ENCODE results near the gene MGAT4C.
"Not testable (repeated sequence)": the region's sequence is repeated elsewhere in the genome, so short reads cannot be mapped to it uniquely, and the experiment has no call there.

Gene MGAT4C

DNA sequence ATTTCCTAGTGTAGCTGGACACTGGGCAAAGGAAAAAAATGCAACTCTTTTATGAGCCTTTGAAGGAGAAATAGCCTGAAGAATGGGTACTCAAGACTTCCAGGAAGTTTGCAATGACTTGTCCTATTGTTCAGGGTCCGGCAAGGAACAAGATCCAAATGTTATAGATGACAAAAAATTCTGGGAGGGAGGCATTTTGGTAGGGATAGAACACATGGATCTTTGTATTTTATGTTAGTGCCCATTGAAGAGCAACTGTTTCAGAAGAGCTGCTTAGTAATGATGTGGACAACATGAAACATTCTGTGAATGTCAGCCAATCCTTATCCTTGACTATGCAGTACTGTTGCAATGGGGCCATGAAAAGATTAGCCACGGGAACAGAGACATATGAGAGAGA lies 138.0 kb downstream of the MGAT4C start:
- DNase-seq = no peak

DNA sequence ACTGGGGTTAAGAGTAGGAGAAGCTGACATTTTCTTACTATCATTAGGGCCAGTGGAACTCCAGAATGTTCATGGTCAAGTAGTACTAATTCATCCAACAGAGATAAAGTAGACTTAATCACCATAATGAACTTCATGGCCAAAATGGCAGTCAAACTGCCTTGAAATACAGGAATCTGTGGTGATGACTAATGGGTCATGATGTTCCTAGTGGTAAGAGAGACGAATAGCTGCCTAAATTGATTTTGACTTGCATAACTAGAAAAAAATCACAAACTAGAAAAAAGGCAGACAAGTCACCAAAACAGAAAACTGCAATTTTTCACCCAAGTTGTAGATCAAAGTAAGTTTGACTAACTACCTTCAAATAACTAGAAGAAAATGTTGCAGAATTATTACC lies 138.5 kb downstream of the MGAT4C start:
- DNase-seq = no peak

DNA sequence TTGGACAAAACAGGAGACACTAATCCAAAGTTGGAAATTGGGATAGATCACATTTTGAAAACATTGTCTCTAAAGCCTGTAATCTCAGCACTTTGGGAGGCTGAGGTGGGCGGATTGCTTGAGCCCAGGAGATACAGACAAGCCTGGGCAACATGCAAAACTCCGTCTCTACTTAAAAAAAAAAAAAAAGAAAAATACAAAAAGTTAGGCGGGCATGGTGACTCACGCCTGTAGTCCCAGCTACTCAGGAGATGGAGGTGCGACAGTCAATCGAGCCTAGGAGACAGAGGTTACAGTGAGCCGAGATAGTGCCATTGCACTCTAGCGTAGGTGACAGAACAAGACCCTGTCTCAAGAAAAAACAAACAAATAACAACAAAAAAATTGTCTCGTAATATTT lies 152.1 kb downstream of the MGAT4C start:
- no peak for DNase-seq

DNA sequence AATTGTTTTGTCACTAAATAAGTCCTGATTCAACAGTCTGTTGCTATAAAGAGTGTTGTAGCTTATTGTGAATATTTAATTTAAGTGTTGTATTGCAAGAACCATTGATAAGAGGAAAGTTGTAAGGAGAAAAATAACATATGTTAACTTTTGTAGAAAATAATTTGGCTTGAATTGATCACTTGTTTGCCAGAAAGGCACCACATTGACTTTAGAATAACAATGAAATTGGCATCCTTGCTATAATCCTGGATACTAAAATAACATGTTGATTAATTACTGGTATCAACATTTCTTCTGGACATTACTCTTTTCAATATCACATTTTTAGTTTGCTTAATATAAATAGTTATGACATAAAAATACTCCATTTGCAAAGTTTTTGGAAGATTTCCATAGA lies 159.0 kb downstream of the MGAT4C start:
- DNase-seq = no peak

DNA sequence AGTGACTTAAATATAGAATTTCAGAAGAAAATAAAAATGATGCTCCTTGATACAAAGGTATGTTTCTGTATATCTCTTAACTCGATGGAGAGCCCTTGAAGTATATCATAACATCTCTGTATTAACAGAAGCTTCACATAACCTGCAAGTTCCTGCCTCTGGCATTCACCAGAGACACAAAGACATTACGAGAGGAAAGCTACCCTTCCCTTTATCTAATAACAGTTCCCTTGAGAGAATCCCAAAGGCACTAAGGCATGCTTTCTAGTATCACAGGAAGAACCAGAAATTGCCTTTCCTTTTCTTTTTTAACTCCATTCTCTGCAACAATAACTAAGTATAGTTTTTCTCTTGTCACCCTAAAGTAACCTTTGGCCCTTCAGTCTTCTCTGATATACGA lies 164.5 kb downstream of the MGAT4C start:
- DNase-seq = no peak

DNA sequence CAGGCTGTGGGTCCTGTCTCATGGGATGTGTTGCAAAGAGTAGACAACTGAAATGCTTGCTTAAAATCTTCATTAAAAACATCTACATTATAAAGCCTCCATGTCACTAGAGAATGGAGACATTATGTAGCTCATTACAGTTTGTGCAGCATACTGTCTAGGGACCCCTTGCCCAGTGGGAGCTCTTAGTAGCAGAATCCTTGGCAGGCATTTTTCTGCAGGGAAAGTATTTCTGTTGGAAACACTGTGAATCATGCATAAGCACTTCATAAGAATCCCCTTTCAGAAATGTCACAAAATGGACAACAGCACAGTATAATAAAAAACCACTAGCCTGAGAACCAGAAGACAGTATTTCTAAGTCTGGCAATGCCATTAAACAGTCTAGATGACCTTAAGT lies 174.3 kb downstream of the MGAT4C start:
- DNase-seq = no peak

DNA sequence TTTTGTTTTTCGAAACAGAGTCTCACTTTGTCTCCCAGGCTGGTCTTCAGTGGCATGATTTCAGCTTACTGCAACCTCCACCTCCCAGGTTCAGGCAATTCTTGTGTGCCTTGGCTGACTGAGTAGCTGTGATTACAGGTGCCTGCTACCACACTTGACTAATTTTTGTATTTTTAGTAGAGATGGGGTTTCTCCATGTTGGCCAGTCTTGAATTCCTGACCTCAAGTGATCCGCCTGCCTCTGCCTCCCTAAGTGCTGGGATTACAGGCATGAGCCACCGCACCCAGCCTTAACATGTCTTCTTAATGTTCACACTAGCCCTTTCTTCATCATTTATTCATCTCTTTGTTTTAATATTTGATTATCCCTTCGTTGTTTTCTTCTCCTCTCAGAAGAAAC lies 197.1 kb downstream of the MGAT4C start:
- not testable (repeated sequence) for DNase-seq

DNA sequence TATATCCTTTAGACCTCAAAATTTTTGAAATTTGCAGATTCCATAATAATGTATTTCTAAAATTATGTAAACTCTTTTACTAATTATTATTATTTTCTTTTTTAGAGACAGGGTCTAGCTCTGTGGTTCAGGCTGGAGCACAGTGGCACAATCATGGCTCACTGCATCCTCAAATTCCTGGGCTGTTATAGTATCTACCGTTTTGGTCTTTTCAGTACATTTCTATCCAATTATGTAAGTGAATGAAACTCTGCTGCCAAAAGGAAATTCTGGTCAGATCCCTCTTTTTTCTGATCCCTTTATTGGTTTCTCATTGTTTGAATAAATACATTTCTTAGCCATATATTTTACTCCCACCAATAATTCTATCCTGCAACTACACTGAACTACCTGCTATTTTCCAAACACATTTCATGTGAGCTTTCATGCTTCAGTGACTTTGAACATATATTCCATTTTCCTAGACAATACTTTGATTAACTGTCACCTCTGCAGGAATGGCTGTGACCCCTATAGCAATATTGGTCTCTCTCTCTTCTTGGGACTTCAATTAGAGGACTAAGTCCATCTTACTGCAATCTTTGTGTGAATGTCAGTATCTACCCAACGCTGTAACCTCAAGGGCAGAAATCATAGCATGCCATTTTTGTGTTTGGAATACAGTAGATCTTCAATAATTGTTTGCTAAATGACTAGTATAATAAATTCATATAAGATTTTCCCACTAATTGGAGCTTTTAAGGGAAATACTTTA lies 198.9 kb downstream of the MGAT4C start:
- DNase-seq = no peak

DNA sequence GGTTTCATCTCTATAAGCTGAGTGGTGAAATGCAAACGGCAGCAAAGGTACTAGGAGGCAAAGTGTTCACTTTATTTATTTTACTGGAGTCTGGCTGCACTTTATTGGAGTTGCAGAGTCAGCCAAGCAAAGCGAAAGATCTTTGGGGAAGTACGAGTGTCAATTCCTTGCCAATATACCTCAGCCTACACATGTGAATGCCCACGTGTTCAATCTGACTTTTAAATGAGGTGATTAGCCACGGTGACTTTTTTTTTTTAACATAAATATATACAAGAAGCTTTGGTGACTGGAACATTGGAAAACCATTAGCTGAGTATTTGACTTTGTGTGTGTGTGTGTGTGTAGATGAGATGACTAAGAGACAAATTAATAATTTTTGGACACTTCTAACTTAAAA lies 203.3 kb downstream of the MGAT4C start:
- no peak for DNase-seq

DNA sequence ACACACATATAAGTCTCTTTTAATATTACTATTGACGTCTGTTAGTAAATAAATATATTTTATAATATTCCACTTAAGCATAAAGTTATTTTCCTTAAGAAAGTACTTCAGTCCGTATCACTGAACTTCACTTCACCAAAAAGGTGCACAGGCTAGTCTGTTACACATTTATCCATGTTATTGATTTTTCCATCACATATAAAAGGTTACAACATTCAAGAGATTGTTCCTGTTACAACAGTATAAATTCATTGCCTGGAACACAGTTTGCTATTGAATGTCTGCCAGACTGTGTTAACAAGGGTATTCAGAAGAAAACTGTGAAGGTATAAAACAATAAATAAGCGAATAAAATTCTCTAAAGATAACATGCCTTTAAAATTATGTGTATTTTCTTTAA lies 206.2 kb downstream of the MGAT4C start:
- no peak for DNase-seq

DNA sequence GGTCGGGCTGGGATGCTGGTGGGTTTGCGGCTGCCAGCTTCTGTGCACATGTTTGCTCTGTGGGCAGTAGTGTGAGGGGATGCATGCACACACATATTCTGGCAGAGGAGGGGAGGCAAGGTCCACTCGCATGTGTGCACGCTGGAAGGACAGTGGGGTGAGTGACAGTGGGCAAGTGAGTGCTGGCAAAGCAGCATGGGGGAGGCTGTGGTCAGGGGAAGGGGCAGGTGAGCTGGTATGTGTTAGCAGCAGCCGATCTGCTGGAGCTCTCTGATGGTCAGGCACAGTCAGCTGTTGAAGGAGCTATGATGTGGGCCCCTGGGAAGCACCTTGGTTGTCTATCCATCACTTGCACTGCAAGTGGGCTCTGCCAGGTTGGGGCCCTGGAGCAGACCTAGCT lies 211.8 kb downstream of the MGAT4C start:
- no peak for DNase-seq

DNA sequence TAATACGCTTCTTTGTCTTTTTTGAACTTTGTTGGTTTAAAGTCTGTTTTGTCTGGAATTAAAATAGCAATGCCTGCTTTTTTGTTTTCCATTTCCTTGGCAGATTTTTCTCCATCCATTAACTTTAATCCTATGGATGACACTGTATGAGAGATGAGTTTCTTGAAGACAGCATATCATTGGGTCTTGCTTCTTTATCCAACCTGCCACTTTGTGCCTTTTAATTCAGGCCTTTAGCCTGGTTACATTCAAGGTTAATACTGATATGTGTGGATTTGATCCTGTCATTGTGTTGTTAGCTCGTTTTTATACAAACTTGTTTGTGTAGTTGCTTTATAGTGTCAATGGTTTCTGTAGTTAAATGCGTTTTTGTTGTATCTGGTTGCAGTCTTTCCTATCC lies 214.1 kb downstream of the MGAT4C start:
- no peak for DNase-seq

DNA sequence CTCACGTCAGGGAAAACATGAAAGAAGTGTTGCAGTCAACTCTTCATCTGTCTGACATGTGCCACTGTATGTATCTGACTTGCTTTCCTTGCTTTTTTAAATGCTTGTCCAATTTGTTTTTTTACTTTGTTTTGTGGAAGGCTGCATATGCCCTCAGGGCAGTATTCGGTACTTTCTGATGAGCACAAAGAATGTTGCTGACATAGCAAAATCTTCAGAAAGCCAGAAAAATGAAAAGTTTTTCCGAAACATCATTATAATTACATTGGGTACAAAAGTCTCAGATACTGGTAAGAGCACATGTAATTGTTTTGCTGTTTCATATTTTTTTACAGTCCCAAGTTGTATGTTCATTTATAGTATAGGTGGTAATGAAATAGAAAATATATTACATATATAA lies 237.8 kb downstream of the MGAT4C start:
- no peak for DNase-seq

DNA sequence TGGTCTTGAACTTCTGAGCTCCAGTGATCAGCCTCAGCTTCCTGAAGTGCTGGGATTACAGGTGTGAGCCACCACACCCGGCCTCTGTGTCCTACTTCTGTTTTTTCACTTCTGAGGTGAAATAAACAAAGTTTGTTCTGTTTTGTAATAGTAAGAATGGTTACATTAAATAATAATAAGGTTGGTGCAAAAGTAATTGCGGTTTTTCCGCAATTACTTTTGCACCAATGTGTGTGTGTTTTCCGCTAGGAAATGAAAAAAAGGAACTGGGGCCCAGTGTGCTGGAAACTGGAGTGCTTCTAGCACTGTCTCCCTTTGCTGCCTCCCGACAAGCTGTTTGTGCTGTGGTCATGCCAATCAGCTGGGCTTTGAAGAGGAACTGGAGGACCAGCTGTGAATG lies 241.2 kb downstream of the MGAT4C start:
- DNase-seq = no peak

DNA sequence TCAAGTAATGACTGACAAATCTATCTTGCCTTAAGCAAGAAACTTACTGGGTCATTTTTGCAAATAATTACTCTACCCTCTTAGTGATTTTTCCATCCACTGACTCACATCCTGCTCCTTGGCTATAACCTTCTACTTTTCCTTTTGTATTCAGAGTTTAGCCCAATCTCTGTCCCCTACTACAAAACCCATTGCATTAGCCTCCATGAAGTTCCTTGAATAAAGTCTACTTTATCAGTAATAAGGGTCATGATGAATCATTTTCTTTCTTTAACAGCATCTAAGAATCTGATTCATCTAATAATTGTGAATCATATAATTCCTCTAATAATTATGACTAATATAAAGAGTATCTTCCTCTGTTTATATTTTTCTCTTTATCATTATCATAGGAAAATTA lies 249.5 kb downstream of the MGAT4C start:
- no peak for DNase-seq

DNA sequence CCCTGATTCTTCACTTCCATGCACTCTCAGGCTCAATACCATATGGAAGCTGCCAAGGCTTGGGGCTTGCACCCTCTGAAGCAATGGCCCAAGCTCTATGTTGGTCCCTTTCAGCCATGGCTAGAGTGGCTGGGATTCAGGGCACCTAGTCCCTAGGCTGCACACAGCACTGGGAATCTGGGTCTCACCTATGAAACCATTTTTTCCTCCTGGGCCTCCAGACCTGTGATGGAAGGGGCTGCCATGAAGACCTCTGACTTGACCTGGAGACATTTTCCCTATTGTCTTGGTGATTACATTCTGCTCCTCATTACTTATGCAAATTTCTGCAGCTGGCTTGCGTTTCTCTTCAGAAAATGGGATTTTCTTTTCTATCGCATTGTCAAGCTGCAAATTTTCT lies 258.1 kb downstream of the MGAT4C start:
- DNase-seq = no peak

DNA sequence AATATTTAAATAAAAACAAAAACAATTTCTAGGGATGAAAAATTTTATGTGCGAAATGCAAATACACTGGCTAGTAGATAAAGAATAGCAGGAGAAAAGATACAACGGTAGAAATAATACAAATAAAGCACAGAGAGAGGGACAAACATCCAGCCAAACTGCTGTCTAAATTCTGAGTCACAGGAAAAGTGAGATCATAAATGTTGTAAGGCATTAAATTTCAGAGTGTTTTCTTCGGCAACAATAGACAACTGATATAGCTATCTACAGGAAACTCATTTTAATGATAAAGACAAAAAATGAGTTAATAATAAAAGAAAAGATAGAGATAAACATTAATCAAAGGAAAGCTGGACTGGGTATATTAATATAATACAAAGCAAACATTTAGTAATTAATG lies 259.9 kb downstream of the MGAT4C start:
- DNase-seq = no peak

DNA sequence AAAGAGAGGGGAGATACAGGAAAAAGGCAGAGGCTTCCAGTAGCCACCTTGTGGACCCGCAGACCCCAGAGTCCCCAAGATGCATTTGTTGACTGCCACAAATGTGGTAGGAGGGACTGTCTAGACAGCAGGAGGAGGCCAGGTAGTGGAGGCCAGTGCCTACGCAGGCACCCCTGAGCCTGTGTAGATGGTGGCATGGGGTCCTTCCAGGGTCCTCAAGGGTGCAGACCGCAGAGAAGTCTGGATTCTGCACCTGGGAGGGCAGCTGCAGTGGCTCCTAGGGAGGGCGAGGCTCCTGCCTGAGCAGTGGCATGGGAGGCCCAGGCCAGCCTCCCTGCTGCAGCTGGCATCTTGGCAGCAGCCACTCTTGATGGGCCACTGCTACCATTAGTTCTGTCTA lies 262.4 kb downstream of the MGAT4C start:
- DNase-seq = no peak

DNA sequence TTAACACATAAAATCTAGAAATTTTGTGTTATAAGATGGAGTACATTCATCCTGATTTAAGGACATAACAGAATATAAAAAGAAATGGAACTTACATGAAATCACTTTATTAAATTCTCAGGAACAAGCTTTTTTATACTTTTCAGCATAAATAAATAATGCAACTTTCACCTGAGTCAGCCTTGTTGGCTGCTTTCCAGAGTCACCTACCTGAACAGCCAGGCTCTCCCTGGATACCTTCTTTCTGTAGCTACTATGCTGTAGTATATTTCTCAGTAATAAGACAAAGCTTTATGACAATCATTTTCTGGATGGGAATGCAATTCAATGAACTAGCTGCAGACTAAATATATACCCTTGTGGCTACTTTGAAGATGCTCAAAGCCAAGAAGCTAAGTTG lies 270.2 kb downstream of the MGAT4C start:
- DNase-seq = no peak

DNA sequence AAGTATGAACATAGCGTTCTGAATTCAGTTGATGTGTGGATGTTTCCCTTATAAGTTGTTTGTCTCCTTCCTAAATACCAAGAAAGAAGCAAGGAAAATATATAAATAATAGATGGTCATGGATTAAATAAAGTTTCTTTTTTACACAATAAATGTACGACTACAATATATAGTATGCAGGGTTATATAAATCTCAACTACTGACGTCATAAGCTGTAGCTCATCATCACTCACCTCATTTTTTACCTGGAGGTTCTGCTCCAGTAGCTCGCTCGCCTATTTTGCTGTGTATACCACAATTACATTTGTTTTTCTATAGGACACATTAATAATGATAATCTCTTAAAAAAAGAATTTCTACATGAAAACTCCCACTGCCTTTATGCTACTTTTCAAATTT lies 272.6 kb downstream of the MGAT4C start:
- DNase-seq = no peak

DNA sequence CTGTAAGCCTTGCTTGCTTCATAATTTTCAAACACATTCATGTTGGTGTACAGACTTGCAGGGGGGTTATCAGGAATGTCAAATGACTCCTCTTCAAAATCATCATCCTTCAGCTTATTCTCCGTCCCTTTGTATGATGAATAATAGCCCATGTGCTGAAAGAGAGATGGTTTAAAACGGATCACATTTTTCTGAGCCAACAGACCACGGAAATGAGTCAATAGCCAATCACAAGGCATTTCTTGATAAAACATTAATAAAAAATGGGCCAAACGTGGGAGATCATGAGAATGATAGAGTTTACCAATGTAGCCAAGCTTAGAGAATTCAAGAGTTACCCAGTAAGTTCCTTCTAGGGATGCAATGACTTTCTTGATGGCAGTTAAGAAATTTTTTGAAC lies 276.6 kb downstream of the MGAT4C start:
- DNase-seq = no peak

DNA sequence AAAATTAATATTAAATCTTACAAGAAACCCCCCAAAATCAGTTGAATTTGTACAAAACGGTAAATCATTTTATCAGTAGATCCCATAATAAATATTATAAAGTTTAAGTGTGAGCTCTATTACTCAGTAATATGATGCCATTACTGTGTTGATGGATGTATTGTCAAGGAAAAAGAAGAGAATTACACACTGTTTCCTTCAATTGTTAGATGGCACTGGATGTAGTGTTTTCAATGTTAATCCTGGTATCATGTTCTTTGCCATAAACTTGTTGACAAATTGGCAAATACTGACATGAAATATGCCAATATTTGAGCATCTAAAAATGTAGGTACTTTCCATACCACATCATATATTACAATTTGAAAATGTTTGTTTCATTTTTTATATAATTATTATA lies 280.5 kb downstream of the MGAT4C start:
- no peak for DNase-seq

DNA sequence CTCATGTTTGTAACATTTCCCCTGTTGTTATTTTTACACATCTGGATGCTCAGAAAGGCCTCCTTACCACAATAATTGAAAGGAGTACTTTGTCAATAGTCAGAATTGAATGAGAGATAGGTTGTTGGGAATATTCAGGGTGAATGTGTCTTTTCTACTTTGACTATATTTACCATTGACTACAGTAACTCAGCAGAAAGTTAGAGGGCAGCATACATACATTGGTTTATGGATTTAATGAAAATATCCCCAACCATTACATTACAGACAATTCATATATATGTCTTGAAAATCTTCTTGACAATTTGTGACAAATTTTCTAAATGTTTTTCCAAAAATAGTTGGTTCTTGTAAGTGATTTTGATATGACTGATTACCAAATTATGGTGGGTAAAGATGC lies 284.4 kb downstream of the MGAT4C start:
- DNase-seq = no peak

DNA sequence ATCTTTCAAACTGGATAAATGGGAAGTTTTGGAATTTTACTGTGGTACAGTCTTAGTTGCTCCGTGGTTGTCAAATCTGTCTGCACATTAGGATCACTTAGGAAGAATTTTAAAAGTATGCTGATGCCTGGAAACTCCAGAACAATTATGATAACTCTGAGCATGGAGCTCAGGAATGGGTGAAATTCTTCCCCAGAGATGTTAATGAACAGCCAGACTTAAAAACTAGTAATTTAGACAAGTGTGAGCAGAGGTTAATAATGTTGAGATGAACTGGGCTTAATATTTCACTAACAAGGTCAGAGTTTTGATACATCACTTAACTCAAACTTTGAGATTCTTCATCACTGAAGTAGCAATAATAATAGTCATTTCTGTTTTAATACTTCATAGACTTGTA lies 287.6 kb downstream of the MGAT4C start:
- no peak for DNase-seq

DNA sequence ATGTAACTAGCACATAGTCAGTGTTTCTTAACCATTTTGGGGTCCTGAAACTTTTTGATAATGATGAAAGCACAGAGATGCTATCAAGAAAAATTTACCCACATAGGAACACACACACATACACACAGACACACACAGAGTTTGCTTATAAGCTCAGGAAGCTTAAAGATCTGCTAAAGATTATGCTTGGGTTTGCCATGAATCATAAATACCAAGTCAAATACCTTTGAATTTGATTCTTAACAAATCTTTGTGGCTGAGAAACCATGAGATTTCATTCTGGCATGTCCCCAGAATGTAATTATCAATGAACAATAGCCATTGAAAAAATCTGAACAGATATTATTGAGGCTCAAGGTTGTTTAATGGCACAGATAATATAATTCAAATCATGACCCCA lies 292.9 kb downstream of the MGAT4C start:
- no peak for DNase-seq

DNA sequence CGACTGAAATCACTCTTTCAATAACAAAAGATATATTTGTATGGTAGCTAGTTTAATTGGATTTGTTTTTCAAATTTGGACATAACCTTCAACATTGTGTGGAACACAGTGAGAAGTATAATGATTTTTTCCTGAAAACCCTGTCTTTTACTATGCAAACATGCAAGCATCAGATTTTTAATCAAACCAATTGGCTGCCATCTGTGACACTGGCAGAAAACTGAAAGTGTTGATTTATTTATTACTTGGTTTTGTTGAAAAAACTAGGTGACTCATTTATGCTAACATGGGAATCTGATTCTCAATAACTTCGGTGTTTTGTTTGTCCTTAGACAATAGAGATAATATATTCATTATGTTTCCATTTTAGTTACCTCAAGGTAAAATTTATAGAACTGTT lies 300.1 kb downstream of the MGAT4C start:
- DNase-seq = no peak
